GM12892 (cell line): ENCODE results near the gene CRABP1.
"Not testable (repeated sequence)": the region's sequence is repeated elsewhere in the genome, so short reads cannot be mapped to it uniquely, and the experiment has no call there.

Source experiments
- DNase-seq: peaks from one replicate; pipeline ENCODE4 v3.0.0; 2011; ENCODE audit not compliant: insufficient read length
- FAIRE-seq: peaks from 2 replicates; lab custom pipeline; 2011; peaks lifted over from hg19 to GRCh38; lab: Jason Lieb, UNC
- POLR2A ChIP-seq: IDR thresholded peaks from 2 replicates; pipeline ENCODE4 v1.6.1; 2011; ENCODE audit warnings: low read depth, low read length, control low read depth
- POLR2AphosphoS5 ChIP-seq: IDR thresholded peaks from 2 replicates; pipeline ENCODE4 v1.6.1; 2011; ENCODE audit warnings: low read depth, low read length, control low read depth
- TAF1 ChIP-seq: IDR thresholded peaks from 2 replicates; pipeline ENCODE4 v1.6.1; 2011; ENCODE audit warnings: low read depth, mild to moderate bottlenecking, control low read depth, low read length, borderline replicate concordance

The CRABP1 gene

DNA sequence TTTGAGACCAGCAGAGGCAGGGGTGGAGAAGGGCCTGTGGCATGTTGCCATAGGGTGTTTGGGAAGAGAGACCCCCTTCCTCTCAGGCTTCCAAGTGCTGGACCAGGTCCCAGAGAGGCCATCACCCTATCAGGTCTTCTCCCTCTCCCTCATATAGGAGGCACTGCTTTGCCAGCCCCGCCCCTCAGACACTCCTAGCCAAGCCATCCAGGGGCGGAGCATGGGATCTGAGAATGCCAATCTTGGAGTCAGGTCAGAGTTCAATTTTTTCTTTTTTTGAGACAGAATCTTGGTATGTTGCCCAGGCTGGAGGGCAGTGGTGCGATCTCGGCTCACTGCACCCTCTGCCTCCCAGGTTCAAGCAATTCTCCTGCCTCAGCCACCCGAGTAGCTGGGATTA lies 32.7 kb downstream of the CRABP1 start:
- no peak for DNase-seq
- no peak for FAIRE-seq
- TF ChIP-seq POLR2A = no peak
- TF ChIP-seq TAF1 = no peak
- no peak for TF ChIP-seq POLR2AphosphoS5

DNA sequence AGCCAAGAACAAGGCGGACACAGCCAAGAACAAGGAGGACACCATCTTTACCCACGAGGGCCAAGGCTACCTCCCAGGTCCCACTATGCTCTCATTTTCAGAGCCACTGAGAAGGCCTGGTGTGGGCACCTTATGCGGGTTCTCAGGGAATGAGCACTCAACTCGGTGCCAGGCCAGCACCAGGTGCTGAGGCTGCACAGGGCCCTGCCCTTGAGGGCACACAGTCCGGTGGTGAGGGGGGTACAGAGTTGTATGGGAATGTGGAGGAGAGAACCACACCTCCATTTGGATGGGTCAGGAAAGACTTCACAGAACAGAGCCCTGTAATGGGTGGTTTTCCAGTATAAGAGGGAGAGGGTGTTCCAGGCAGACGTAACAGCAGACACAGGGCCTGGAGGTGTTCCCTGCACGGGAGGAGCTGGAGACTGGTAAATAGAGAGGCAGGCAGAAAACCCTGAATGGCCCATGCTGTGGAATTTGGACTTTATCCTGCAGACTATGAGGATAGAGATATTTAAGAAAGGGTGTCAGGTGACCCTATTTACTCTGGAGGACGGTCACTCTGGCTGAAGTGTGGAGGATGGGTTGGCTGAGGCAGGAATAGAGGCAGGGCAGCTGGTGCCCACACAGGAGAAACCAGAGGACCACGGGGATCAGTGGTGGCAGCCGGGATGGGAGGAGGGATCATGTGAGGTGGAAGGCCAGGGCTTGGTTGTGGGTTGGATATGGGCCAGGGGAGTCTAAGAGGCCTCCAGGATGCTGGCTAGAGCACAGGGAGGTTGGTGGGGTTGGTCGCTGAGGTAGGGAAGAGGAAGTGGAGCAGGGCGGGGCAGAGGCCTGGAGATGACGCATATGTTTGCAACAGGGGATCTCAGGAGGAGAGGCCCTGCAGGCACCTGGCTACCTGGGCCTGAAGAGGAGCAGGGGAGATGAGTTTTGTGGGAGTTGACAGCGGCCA lies 34.6 kb downstream of the CRABP1 start:
- no peak for TF ChIP-seq POLR2A
- TF ChIP-seq TAF1 = no peak
- TF ChIP-seq POLR2AphosphoS5 = no peak

DNA sequence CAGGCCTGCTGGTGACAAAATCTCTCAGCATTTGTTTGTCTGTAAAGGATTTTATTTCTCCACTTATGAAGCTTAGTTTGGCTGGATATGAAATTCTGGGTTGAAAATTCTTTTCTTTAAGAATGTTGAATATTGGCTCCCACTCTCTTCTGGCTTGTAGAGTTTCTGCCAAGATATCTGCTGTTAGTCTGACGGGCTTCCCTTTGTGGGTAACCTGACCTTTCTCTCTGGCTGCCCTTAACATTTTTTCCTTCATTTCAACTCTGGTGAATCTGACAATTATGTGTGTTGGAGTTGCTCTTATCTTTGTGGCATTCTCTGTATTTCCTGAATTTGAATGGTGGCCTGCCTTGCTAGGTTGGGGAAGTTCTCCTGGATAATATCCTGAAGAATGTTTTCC lies 40.0 kb downstream of the CRABP1 start:
- not testable (repeated sequence) for FAIRE-seq

More for the DNA sequence above, 34.6 kb downstream of the CRABP1 start:
- DNase-seq (no peak), FAIRE-seq (no peak)

DNA sequence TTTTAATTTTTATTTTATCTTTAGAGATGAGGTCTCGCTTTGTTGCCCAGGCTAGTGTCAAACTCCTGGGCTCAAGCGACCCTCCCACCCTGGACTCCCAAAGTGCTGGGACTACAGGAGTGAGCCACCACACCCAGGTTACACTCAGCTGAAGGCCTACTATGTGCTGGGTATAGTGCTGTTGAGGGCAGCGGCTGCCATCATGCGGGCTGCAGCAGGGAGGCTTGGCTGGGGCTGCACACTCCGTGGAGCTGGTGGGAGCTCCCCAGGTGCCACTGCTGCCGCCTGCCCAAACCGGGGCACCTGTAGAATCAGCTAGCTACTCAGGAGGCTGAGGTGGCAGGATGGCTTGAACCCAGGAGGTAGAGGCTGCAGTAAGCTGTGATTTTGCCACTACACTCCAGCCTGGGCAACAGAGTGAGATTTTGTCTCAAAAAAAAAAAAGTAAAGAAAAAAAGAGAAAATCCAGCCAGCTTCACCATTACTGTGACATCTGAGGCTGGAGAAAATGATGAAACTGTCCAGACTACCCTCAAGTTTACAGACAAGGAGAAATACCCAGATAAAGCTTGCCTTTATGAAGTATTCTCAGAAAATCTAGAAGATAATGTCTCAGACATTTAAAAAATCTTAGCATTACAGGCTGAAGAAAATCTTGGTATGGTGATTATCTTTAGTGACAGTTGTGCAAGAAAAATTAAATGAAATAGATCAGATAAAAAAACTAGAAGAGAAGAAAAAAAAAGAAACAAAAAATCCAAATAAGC lies 42.1 kb downstream of the CRABP1 start:
- no peak for TF ChIP-seq TAF1
- no peak for TF ChIP-seq POLR2AphosphoS5
- no peak for TF ChIP-seq POLR2A
- FAIRE-seq (no peak), DNase-seq (no peak)

More for the DNA sequence above, 40.0 kb downstream of the CRABP1 start:
- not testable (repeated sequence) for DNase-seq

DNA sequence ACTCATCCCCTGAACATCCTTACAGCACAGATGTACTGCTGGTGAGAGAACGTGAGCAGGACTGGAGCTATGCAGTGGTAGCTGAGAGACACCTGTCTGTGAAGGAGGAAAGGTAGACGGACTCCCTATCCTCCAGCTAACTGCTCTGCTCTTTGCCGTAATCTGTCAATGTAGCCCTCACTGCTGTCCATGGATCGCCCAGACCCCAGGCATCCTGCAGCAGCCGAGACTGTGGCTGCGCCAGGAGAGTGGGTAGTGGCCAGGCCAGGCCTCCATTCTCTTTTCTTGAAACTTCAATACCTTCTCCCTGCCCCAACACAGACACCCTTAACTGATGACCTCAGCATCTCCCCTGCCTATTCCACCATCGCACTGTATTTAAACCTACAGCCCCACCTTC lies 44.5 kb downstream of the CRABP1 start:
- no peak for FAIRE-seq

DNA sequence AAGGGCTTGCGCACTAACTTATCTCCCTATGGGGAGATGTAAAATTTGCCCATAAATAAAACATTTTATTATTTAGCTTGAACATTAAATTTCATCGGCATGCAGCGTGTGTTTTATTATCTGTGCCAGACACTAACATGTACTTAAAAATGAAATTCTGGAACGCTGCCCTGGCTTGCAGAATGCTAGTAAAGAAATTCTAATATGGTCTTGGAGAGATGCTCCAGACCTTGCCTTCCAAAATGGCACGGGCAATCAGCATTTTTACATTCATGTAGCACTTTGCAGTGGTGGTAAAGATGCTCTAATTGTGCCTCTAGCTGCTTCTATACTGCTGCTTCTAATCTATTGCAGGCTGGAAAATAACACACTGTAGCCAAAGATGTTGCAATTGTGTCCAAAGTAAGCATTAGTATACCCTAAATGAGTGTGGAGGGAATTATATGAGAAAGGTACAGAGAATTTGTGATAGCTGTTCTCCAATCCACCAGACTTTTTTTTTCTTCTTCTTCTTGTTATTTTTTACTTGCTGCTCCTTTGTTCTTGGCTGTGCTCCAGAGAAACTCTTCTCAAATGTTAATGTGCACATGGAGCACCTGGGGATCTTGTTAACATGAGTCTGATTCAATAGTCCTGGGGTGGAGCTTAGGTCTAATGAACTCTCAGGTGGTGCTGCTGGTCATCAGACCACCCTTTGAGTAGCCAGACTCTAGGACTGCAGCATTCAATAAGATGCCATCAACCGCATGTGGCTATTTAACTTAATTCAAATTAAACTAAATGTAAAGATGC lies 47.3 kb downstream of the CRABP1 start:
- FAIRE-seq (no peak), DNase-seq (no peak)
- TF ChIP-seq POLR2A (no peak), POLR2AphosphoS5 (no peak), TAF1 (no peak)

More for the DNA sequence above, 44.5 kb downstream of the CRABP1 start:
- no peak for DNase-seq
- TF ChIP-seq TAF1 (no peak), POLR2A (no peak), POLR2AphosphoS5 (no peak)

DNA sequence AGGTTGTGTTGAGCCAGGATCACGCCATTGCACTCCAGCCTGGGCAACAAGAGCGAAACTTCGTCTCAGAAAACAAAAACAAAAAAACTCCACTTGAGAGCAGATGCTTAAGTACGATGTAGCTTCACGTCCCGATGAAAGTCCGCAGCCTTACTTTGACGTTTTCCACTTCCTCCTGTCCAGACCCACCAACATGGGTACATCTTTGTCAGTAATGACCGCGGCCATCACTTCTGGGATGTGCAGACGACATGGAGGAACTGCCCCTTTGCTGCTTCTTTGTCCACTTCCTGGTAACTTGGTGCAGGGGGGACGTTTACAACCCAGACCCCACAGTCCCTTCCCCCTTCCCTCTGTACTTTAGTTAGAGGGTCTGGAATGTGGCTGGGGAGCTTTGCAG lies 48.7 kb downstream of the CRABP1 start:
- no peak for FAIRE-seq
- TF ChIP-seq TAF1 (no peak), POLR2A (no peak), POLR2AphosphoS5 (no peak)

DNA sequence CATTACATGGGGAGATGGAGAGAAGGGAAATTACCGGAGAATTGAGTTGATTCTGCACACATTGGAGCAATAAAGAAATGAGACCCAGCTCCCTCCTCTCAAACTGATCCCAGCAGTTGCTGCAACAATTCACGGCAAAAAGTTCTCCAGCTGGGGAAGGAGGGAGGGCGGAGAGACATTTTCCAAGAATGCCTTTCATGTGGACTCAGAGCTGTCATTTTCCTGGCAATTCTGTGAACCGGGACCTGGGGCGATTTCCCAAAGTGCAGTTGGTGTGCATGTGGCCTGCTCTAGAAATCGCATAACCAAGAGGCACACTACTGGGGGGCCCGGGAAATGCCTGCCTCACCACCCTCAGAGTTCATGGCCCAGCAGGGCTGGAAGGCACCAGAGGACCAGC lies 49.2 kb downstream of the CRABP1 start:
- DNase-seq (no peak), FAIRE-seq (no peak)
- no peak for TF ChIP-seq POLR2A
- no peak for TF ChIP-seq POLR2AphosphoS5
- TF ChIP-seq TAF1 = no peak

More for the DNA sequence above, 48.7 kb downstream of the CRABP1 start:
- no peak for DNase-seq

DNA sequence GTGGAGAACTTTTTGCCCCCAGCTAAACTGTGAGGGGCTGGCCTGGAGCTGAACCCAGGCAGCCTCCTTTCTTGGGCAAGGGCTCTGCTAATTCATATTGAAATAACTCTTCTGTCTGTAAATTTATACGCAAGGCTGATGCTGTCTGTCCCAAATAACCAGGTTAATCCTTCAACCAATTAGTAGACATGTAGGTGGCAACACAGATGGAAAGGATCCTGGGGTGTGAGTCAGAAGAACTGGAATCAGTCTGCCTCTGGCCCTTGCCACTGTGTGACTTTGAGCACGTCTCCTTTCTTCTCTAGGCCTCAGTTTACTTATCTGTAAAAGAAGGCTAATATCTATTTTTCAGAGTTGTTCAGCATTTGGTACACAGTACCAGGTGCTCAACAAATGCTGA lies 49.6 kb downstream of the CRABP1 start:
- DNase-seq (no peak), FAIRE-seq (no peak)
- no peak for TF ChIP-seq POLR2AphosphoS5
- no peak for TF ChIP-seq TAF1
- no peak for TF ChIP-seq POLR2A

DNA sequence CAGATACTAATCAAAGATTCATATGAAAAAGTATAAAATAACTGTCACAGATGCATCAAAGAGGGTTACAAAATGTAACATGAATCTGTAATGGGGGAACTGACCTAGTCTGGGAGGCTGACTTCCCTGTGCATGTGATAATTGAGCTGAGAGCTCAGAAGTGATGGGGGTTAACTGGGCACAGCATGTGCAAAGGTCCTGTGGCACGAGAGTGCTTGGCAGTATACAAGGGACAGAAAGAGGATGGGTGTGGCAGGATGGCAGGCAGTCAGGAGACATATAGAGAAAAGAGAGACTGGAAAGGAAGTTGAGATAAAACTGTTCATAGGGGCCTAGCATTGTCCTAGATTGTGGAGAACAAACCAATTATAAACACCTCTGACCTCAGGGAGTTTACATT lies 50.1 kb downstream of the CRABP1 start:
- FAIRE-seq (no peak), DNase-seq (no peak)
- TF ChIP-seq POLR2AphosphoS5 = no peak
- TF ChIP-seq TAF1 = no peak
- no peak for TF ChIP-seq POLR2A

DNA sequence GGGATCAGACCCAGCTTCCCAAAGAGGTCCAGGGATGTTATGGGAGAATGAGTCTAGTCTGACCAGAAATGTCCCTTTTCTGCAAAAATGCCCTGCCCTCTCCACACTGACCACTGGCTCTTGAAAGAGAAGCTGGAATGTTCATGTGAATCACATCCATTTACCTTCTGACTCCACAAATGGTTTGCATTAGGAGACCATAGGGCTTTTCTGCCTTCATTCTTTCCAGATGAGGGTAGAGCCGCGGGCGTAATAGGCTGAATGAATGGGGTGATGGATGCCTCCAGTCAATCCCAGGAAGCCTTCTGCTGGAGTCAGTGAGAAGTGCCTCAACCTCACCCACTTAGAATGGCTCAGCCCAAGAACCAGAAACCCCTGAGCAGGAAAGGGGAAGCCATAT lies 50.7 kb downstream of the CRABP1 start:
- FAIRE-seq = no peak
- TF ChIP-seq POLR2AphosphoS5 (no peak), POLR2A (no peak), TAF1 (no peak)
- no peak for DNase-seq
